HS-5 (cell line): ENCODE results near the gene SHKBP1.
"Not testable (repeated sequence)": the region's sequence is repeated elsewhere in the genome, so short reads cannot be mapped to it uniquely, and the experiment has no call there.

ENCODE experiments used
- DNase-seq: peaks from one replicate; pipeline ENCODE4 v3.0.0-alpha.2; 2012; ENCODE audit warnings: low read depth

The SHKBP1 gene

GRCh38 chr19:40616178-40616577 is 39.5 kb downstream of the SHKBP1 start:
- no peak for DNase-seq

- no peak for DNase-seq
Measured at GRCh38 chr19:40616941-40617340, 40.3 kb downstream of the SHKBP1 start.

GRCh38 chr19:40617961-40618360 is 41.3 kb downstream of the SHKBP1 start:
- no peak for DNase-seq

- no peak for DNase-seq
Measured at GRCh38 chr19:40619333-40620160, 42.9 kb downstream of the SHKBP1 start.

- DNase-seq = no peak
Measured at GRCh38 chr19:40620161-40620485, 43.5 kb downstream of the SHKBP1 start.

- DNase-seq = no peak
Measured at GRCh38 chr19:40621283-40621682, 44.6 kb downstream of the SHKBP1 start.

GRCh38 chr19:40621966-40622772 is 45.5 kb downstream of the SHKBP1 start:
- no peak for DNase-seq

GRCh38 chr19:40622773-40623075 is 46.1 kb downstream of the SHKBP1 start:
- no peak for DNase-seq

- DNase-seq = no peak
Measured at GRCh38 chr19:40623403-40624251, 47.0 kb downstream of the SHKBP1 start.

- not testable (repeated sequence) for DNase-seq
Measured at GRCh38 chr19:40624369-40625153, 47.9 kb downstream of the SHKBP1 start.

- no peak for DNase-seq
Measured at GRCh38 chr19:40625406-40626120, 48.9 kb downstream of the SHKBP1 start.

GRCh38 chr19:40626918-40627317 is 50.2 kb downstream of the SHKBP1 start:
- DNase-seq = no peak

GRCh38 chr19:40627486-40628279 is 51.0 kb downstream of the SHKBP1 start:
- DNase-seq = no peak

GRCh38 chr19:40629346-40629745 is 52.7 kb downstream of the SHKBP1 start:
- DNase-seq = no peak

- DNase-seq = no peak
Measured at GRCh38 chr19:40630571-40631160, 54.0 kb downstream of the SHKBP1 start.

GRCh38 chr19:40632311-40633036 is 55.8 kb downstream of the SHKBP1 start:
- no peak for DNase-seq

GRCh38 chr19:40633207-40633606 is 56.5 kb downstream of the SHKBP1 start:
- peak; percentile 64 for DNase-seq

- no peak for DNase-seq
Measured at GRCh38 chr19:40638327-40638726, 61.7 kb downstream of the SHKBP1 start.

- no peak for DNase-seq
Measured at GRCh38 chr19:40639638-40639982, 62.9 kb downstream of the SHKBP1 start.
